ENCODE measurements around the gene KANSL1. TPM values are rescaled to one million over a fixed set of nuclear protein-coding genes. Genes with fewer than 3 reads are reported as not detected.

The KANSL1 gene
- total and polyA plus RNA-seq, 3 experiments from 2014 or later = 20.9 to 70.7 (median 69.2) TPM

DNA sequence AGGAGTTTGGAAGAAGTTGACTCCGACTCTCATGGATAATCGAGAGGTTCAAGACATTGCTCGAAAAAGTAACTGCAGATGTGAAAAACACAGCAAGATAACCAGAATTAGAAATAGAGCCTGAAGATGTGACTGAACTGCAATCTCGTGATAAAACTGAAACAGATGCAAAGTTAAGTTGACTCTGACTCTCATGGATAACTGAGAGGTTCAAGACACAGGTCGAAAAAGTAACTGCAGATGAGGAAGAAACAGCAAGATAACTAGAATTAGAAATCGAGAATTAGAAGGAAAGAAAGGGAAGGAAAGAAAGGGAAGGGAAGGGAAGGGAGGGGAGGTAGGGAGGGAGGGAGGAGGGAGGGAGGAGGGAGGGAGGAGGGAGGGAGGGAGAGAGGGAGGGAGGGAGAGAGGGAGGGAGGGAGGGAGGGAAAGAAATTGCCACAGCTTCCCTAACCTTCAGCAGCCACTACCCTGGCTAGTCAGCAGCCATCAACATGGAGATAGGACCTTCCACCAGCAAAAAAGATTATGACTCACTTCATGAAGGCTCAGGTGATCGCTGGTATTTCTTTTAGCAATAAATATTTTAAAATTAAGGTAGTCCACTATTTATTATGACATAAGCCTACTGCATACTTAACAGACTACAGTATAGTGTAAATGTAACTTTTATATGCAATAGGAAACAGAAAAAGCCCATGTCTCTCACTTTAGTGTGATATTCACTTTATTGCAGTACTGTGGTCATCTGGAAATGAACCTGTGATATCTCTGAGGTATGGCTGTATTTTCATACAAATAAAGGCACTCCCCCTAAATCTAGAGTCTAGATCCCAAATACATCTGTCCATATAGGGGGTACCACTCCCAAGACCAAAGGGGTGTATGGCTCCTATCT is 68.3 kb downstream of the KANSL1 start:
- H3K9me3 ChIP-seq (ENCODE audit: low read length) = no peaks in the 10 kb centered on the region
- ChIA-PET CTCF (interaction anchor here (1.3 kb wide), 1 partner anchor 20 kb away, joined by 3 read pairs; no protein-coding TSS in a partner anchor), POLR2A (no interaction called here)
- Mint-ChIP-seq H3K27me3 (no peaks in the 10 kb centered on the region), H3K4me3 (peak overlapping the region in 4 of 7 donors; percentile 8 to 38 (median 16)), H3K4me1 (peaks cover 86 to 99% (median 97%) of the 10 kb centered on the region in 3 donors), H3K36me3 (peaks cover 0 to 22% (median 8%) of the 10 kb centered on the region in 3 donors), H3K9me3 (no peaks in the 10 kb centered on the region), H3K27ac (peak overlapping the region in 2 of 8 donors; percentile 38 to 78)
- no peak overlapping the region for H3K4me3 ChIP-seq (ENCODE audit: low read length)
- no peak overlapping the region for H3K27ac ChIP-seq (ENCODE audit: low read depth, low read length)
- no peaks in the 10 kb centered on the region for H3K27me3 ChIP-seq (ENCODE audit: insufficient read depth, low read length, poor library complexity, severe bottlenecking)
- peaks cover 84% of the 10 kb centered on the region for H3K4me1 ChIP-seq (ENCODE audit: insufficient read depth, low read length)
- no peak for DNase-seq
- H3K36me3 ChIP-seq (ENCODE audit: insufficient read depth, low read length) = no peaks in the 10 kb centered on the region

- H3K36me3 ChIP-seq (ENCODE audit: insufficient read depth, low read length) = no peaks in the 10 kb centered on the region
- no peaks in the 10 kb centered on the region for H3K27me3 ChIP-seq (ENCODE audit: insufficient read depth, low read length, poor library complexity, severe bottlenecking)
- DNase-seq = no peak
- Mint-ChIP-seq H3K27me3 (no peaks in the 10 kb centered on the region), H3K4me3 (peak overlapping the region in 3 of 7 donors; percentile 3 to 14 (median 7)), H3K27ac (peak overlapping the region in 3 of 8 donors; percentile 8 to 38 (median 29)), H3K4me1 (peaks cover 84 to 99% (median 95%) of the 10 kb centered on the region in 3 donors), H3K9me3 (no peaks in the 10 kb centered on the region), H3K36me3 (peaks cover 0 to 22% (median 8%) of the 10 kb centered on the region in 3 donors)
- H3K4me1 ChIP-seq (ENCODE audit: insufficient read depth, low read length) = peaks cover 83% of the 10 kb centered on the region
- H3K9me3 ChIP-seq (ENCODE audit: low read length) = no peaks in the 10 kb centered on the region
- POLR2A ChIA-PET = no interaction called here
- H3K27ac ChIP-seq (ENCODE audit: low read depth, low read length) = no peak overlapping the region
- CTCF ChIA-PET = no interaction called here
- H3K4me3 ChIP-seq (ENCODE audit: low read length) = no peak overlapping the region
Observed at GRCh38 chr17:46123607-46124006, 69.6 kb downstream of the KANSL1 start.

DNA sequence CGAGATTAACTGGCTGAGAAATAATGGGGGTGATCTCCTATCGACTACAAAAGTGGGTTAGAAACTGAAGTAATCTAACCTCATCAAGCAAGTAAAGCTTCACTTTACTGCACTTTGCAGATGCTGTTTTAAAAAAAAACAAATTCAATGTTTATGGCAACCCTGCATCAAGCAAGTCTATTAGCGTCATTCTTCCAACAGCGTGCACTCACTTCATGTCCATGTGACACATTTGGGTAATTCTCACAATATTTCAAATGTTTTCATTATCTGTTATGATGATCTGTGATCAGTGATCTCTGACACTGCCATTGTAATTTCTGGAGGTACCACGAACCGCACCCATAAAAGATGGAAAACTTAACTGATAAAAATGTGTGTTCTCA is 70.8 kb downstream of the KANSL1 start:
- Mint-ChIP-seq H3K4me3 (peak overlapping the region in 6 of 7 donors; percentile 38 to 71 (median 56)), H3K27ac (peak overlapping the region; percentile 42 to 92 (median 82)), H3K36me3 (peaks cover 0 to 16% (median 5%) of the 10 kb centered on the region in 3 donors), H3K4me1 (peaks cover 82 to 97% (median 93%) of the 10 kb centered on the region in 3 donors), H3K9me3 (no peaks in the 10 kb centered on the region), H3K27me3 (no peaks in the 10 kb centered on the region)
- H3K9me3 ChIP-seq (ENCODE audit: low read length) = no peaks in the 10 kb centered on the region
- no peak overlapping the region for H3K4me3 ChIP-seq (ENCODE audit: low read length)
- H3K27ac ChIP-seq (ENCODE audit: low read depth, low read length) = no peak overlapping the region
- peak in 1 of 5 donors; percentile 11 for DNase-seq
- POLR2A ChIA-PET = no interaction called here
- no peaks in the 10 kb centered on the region for H3K27me3 ChIP-seq (ENCODE audit: insufficient read depth, low read length, poor library complexity, severe bottlenecking)
- CTCF ChIA-PET = no interaction called here
- H3K36me3 ChIP-seq (ENCODE audit: insufficient read depth, low read length) = no peaks in the 10 kb centered on the region
- H3K4me1 ChIP-seq (ENCODE audit: insufficient read depth, low read length) = peaks cover 81% of the 10 kb centered on the region

GRCh38 chr17:46121841-46122485 is 71.3 kb downstream of the KANSL1 start:
- no peaks in the 10 kb centered on the region for H3K9me3 Mint-ChIP-seq
- ChIA-PET POLR2A (no interaction called here), CTCF (no interaction called here)
- DNase-seq = no peak
- Histone ChIP-seq H3K27ac (ENCODE audit: low read depth, low read length) (no peak overlapping the region), H3K4me3 (ENCODE audit: low read length) (no peak overlapping the region), H3K9me3 (ENCODE audit: low read length) (no peaks in the 10 kb centered on the region), H3K36me3 (ENCODE audit: insufficient read depth, low read length) (no peaks in the 10 kb centered on the region), H3K4me1 (ENCODE audit: insufficient read depth, low read length) (peaks cover 84% of the 10 kb centered on the region), H3K27me3 (ENCODE audit: insufficient read depth, low read length, poor library complexity, severe bottlenecking) (no peaks in the 10 kb centered on the region)
- H3K36me3 Mint-ChIP-seq = peaks cover 0 to 13% (median 5%) of the 10 kb centered on the region in 3 donors
- no peaks in the 10 kb centered on the region for H3K27me3 Mint-ChIP-seq
- peak overlapping the region; percentile 42 to 92 (median 76) for H3K27ac Mint-ChIP-seq
- H3K4me1 Mint-ChIP-seq = peaks cover 82 to 97% (median 93%) of the 10 kb centered on the region in 3 donors
- H3K4me3 Mint-ChIP-seq = peak overlapping the region in 6 of 7 donors; percentile 38 to 71 (median 56)

DNA sequence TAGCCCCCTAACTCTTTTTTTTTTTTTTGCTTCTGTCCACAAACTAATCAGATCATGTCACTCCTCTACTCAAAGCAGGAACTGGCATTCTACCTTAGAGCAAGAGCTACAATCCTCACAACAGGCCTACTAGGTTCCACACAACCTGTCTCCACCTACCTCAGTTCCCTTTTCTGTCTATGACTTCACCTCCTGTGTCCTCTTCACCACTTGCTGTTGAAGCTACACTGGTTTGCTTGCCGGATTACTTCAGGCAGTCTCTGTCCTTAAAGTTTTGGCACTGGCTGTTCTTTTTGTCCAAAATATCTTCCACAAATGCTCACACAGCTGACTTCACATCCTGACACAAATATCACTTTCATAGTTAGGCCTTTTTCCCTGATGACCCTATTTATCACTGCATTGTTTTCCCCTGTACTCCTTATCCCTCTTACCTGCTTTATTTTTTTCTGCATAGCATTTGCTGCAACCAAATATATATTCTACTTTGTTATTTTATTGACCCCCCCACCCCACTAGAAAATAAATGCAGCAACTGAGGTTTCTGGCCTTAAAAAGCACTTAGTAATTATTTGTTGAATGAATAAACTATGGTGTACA is 72.0 kb downstream of the KANSL1 start:
- no peaks in the 10 kb centered on the region for H3K9me3 ChIP-seq (ENCODE audit: low read length)
- no peaks in the 10 kb centered on the region for H3K27me3 Mint-ChIP-seq
- no peak overlapping the region for H3K4me3 ChIP-seq (ENCODE audit: low read length)
- peaks cover 85% of the 10 kb centered on the region for H3K4me1 ChIP-seq (ENCODE audit: insufficient read depth, low read length)
- no peaks in the 10 kb centered on the region for H3K9me3 Mint-ChIP-seq
- no peak overlapping the region for H3K27ac ChIP-seq (ENCODE audit: low read depth, low read length)
- no peak for DNase-seq
- no peaks in the 10 kb centered on the region for H3K27me3 ChIP-seq (ENCODE audit: insufficient read depth, low read length, poor library complexity, severe bottlenecking)
- no peaks in the 10 kb centered on the region for H3K36me3 ChIP-seq (ENCODE audit: insufficient read depth, low read length)
- peak overlapping the region in 6 of 7 donors; percentile 5 to 71 (median 54) for H3K4me3 Mint-ChIP-seq
- POLR2A ChIA-PET = no interaction called here
- H3K27ac Mint-ChIP-seq = peak overlapping the region in 7 of 8 donors; percentile 23 to 90 (median 44)
- H3K4me1 Mint-ChIP-seq = peaks cover 82 to 97% (median 93%) of the 10 kb centered on the region in 3 donors
- CTCF ChIA-PET = no interaction called here
- H3K36me3 Mint-ChIP-seq = peaks cover 0 to 10% (median 2%) of the 10 kb centered on the region in 3 donors

DNA sequence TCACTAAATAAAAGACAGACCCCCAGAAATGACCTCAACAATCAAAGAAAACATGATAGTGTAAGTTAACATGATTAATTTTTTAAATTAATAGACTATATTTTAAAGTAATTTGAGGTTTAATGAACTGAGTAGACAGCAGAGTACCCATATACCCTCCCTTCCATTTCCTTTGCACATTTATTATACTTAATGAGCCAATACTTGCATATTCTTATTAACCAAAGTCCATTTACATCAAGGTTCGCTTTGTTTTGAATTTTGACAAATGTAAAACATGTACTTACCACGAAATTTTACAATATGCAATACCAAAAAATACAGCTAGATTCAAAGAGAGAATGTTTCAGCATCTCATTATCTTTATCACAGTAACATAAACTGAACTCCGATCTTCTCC is 72.7 kb downstream of the KANSL1 start:
- ChIA-PET CTCF (interaction anchor here (1.1 kb wide), 1 partner anchor 25 kb away, joined by 4 read pairs; no protein-coding TSS in a partner anchor), POLR2A (interaction anchor here (0.6 kb wide), 1 partner anchor 28 kb away, joined by 5 read pairs; no protein-coding TSS in a partner anchor)
- no peaks in the 10 kb centered on the region for H3K9me3 ChIP-seq (ENCODE audit: low read length)
- no peak for DNase-seq
- peak overlapping the region in 3 of 7 donors; percentile 37 to 67 (median 56) for H3K4me3 Mint-ChIP-seq
- no peak overlapping the region for H3K4me3 ChIP-seq (ENCODE audit: low read length)
- no peaks in the 10 kb centered on the region for H3K27me3 ChIP-seq (ENCODE audit: insufficient read depth, low read length, poor library complexity, severe bottlenecking)
- peaks cover 0 to 13% (median 2%) of the 10 kb centered on the region in 3 donors for H3K36me3 Mint-ChIP-seq
- H3K27ac Mint-ChIP-seq = peak overlapping the region in 4 of 8 donors; percentile 11 to 82 (median 53)
- H3K4me1 Mint-ChIP-seq = peaks cover 84 to 97% (median 92%) of the 10 kb centered on the region in 3 donors
- H3K27me3 Mint-ChIP-seq = no peaks in the 10 kb centered on the region
- H3K27ac ChIP-seq (ENCODE audit: low read depth, low read length) = no peak overlapping the region
- no peaks in the 10 kb centered on the region for H3K9me3 Mint-ChIP-seq
- H3K36me3 ChIP-seq (ENCODE audit: insufficient read depth, low read length) = no peaks in the 10 kb centered on the region
- H3K4me1 ChIP-seq (ENCODE audit: insufficient read depth, low read length) = peaks cover 83% of the 10 kb centered on the region

DNA sequence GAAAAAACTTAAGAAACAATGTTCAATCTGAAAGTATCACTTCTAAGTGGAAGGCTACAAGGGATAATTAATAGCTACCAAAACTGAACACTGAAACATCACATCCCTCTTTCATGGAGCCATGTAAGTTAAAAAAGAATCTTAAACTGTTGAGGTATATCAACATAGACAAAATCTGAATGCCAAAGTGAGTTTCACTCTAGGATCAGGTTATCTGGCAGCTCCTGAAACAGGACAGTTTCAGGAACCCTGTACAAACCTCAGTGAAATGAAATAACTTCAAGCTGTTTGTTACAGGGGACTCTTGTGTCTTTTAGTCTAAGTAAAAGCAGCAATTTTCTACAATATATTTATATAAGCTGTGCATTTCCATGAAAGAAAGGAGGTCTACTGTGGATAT is 73.2 kb downstream of the KANSL1 start:
- Mint-ChIP-seq H3K4me3 (peak overlapping the region in 2 of 7 donors; percentile 7 to 35), H3K36me3 (peaks cover 0 to 15% (median 2%) of the 10 kb centered on the region in 3 donors), H3K9me3 (no peaks in the 10 kb centered on the region), H3K27me3 (no peaks in the 10 kb centered on the region), H3K27ac (peak overlapping the region in 6 of 8 donors; percentile 7 to 84 (median 56)), H3K4me1 (peaks cover 85 to 97% (median 92%) of the 10 kb centered on the region in 3 donors)
- no peak for DNase-seq
- Histone ChIP-seq H3K36me3 (ENCODE audit: insufficient read depth, low read length) (no peaks in the 10 kb centered on the region), H3K4me1 (ENCODE audit: insufficient read depth, low read length) (peaks cover 82% of the 10 kb centered on the region), H3K27me3 (ENCODE audit: insufficient read depth, low read length, poor library complexity, severe bottlenecking) (no peaks in the 10 kb centered on the region), H3K27ac (ENCODE audit: low read depth, low read length) (no peak overlapping the region), H3K4me3 (ENCODE audit: low read length) (no peak overlapping the region), H3K9me3 (ENCODE audit: low read length) (no peaks in the 10 kb centered on the region)
- POLR2A ChIA-PET = interaction anchor here (0.6 to 1.0 kb wide), 2 partner anchors 26 to 29 kb away, joined by 3 to 5 read pairs; no protein-coding TSS in a partner anchor
- CTCF ChIA-PET = interaction anchor here (1.1 kb wide), 1 partner anchor 25 kb away, joined by 4 read pairs; no protein-coding TSS in a partner anchor

Measured in CD8-positive, alpha-beta memory T cell (primary cell).